Sigmoid colon (tissue), 4 donors: ENCODE results near the gene UGT3A1.
"Not testable (repeated sequence)": the region's sequence is repeated elsewhere in the genome, so short reads cannot be mapped to it uniquely, and the experiment has no call there.

Experiments
- CTCF ChIP-seq, 4 experiments: fragments of 450-650 bp in 3 of 4; fragments of 200-600 bp in 1 of 4; IDR thresholded peaks; one replicate each; pipeline ENCODE4 v1.5.1; 2016 to 2019; ENCODE audit warnings: antibody characterized with exemption in 4 of 4, mild to moderate bottlenecking in 3 of 4, moderate library complexity in 2 of 4
- POLR2AphosphoS5 ChIP-seq, 4 donors: sonication (generic); formaldehyde crosslinking; IDR thresholded peaks; one replicate each; pipeline ENCODE4 v1.6.1; 2017; ENCODE audit warnings: antibody characterized with exemption in 4 of 4

GRCh38 chr5:35976859-35977258 lies 14.3 kb downstream of the UGT3A1 start:
- TF ChIP-seq CTCF, POLR2AphosphoS5 (IDR thresholded peaks at IDR 0.05): not testable (repeated sequence)
